Measurements from ENCODE around the gene EPHB2. TPM values are rescaled to one million over a fixed set of nuclear protein-coding genes. Genes with fewer than 3 reads are reported as not detected.

Gene EPHB2
- total and polyA plus RNA-seq, 2 of the 13 experiments (the other 11 are each of a cell fraction or from before 2014, with no cell fraction given), result 0.03 to 0.11 TPM

GRCh38 chr1:22812092-22812880 lies 101.6 kb downstream of the EPHB2 start:
- Histone ChIP-seq H3K9me3 (ENCODE audit: low read length) (no peaks in the 10 kb centered on the region), H3K27ac (ENCODE audit: extremely low read length, insufficient read depth, low read length) (no peak overlapping the region), H3K79me2 (ENCODE audit: insufficient read depth, low read length) (no peaks in the 10 kb centered on the region), H4K20me1 (ENCODE audit: insufficient read depth, low read length) (no peaks in the 10 kb centered on the region), H3K9ac (ENCODE audit: insufficient read depth, low read depth, low read length) (no peak overlapping the region), H3K36me3 (replicated peaks in 1 of 2; ENCODE audit: control insufficient read depth in 1 of 2, insufficient read depth in 2 of 2, low read length in 2 of 2) (no peaks in the 10 kb centered on the region), H3K4me1 (ENCODE audit: insufficient read depth, low read length) (no peaks in the 10 kb centered on the region), H3K27me3 (ENCODE audit: control insufficient read depth in 1 of 2, insufficient read depth in 2 of 2, low read length in 2 of 2) (peaks cover 0 to 9% of the 10 kb centered on the region in 2 experiments; a peak in 3 of 5 replicates), H3K4me2 (ENCODE audit: low read depth, low read length) (no peak overlapping the region), H2AFZ (ENCODE audit: low read length) (no peak overlapping the region), H3K4me3 (replicated peaks in 1 of 3; ENCODE audit: insufficient read depth in 1 of 3, low read depth in 2 of 3, low read length in 3 of 3) (no peak overlapping the region)
- ATAC-seq (no peak), FAIRE-seq (no peak), DNase-seq (ENCODE audit: low spot score) (no peak)
- ChIA-PET CTCF (ENCODE audit: low intra/inter-chr PET ratio, low total read pairs) (no interaction called here), POLR2A (no interaction called here)
- WGBS (ENCODE audit: low lambda C conversion rate), result 41% methylated on average over 18 of the region's 18 CpGs
- in situ Hi-C loops (cut with HindIII; ENCODE audit: extremely low pct_ligation_motif_present, low pct_unique_long_range_greater_than_20kb) (no loop called here), intact Hi-C loops (cut with micrococcal nuclease; ENCODE audit: unreplicated experiment) (no loop called here)
- TF ChIP-seq ZNF629 (CRISPR knock-in tag; conservative IDR thresholded peaks at IDR 0.05), result 0 out of 2 replicates have a peak, but pooled peaks have one; percentile 57
- TF ChIP-seq HNF4G (IDR thresholded peaks at IDR 0.05; ENCODE audit: borderline replicate concordance, low read depth, low read length), result no peak
- TF ChIP-seq HNF4G (CRISPR knock-in tag; IDR thresholded peaks at IDR 0.05; ENCODE audit: borderline replicate concordance, low read depth), result no peak
- TF ChIP-seq HIVEP1 (CRISPR knock-in tag; IDR thresholded peaks at IDR 0.05), result no peak
- no TSS peak for BruUV-seq (replicated peaks)

GRCh38 chr1:22812993-22813790 lies 102.6 kb downstream of the EPHB2 start:
- no peaks in the 10 kb centered on the region for H3K9me3 ChIP-seq (ENCODE audit: low read length)
- CTCF ChIA-PET (ENCODE audit: low intra/inter-chr PET ratio, low total read pairs), result no interaction called here
- H3K36me3 ChIP-seq (replicated peaks in 1 of 2; ENCODE audit: control insufficient read depth in 1 of 2, insufficient read depth in 2 of 2, low read length in 2 of 2), result no peaks in the 10 kb centered on the region
- no peak overlapping the region for H3K9ac ChIP-seq (ENCODE audit: insufficient read depth, low read depth, low read length)
- H4K20me1 ChIP-seq (ENCODE audit: insufficient read depth, low read length), result no peaks in the 10 kb centered on the region
- FAIRE-seq (no peak), DNase-seq (ENCODE audit: low spot score) (no peak), ATAC-seq (no peak)
- H3K4me2 ChIP-seq (ENCODE audit: low read depth, low read length), result no peak overlapping the region
- BruUV-seq (replicated peaks), result no TSS peak
- intact Hi-C loops (cut with micrococcal nuclease; ENCODE audit: unreplicated experiment) (no loop called here), in situ Hi-C loops (cut with HindIII; ENCODE audit: extremely low pct_ligation_motif_present, low pct_unique_long_range_greater_than_20kb) (no loop called here)
- POLR2A ChIA-PET, result no interaction called here
- peaks cover 0 to 7% of the 10 kb centered on the region in 2 experiments; a peak in 3 of 5 replicates for H3K27me3 ChIP-seq (ENCODE audit: control insufficient read depth in 1 of 2, insufficient read depth in 2 of 2, low read length in 2 of 2)
- H3K4me3 ChIP-seq (replicated peaks in 1 of 3; ENCODE audit: insufficient read depth in 1 of 3, low read depth in 2 of 3, low read length in 3 of 3), result no peak overlapping the region
- WGBS (ENCODE audit: low lambda C conversion rate), result 22% methylated on average over 5 of the region's 7 CpGs
- H2AFZ ChIP-seq (ENCODE audit: low read length), result no peak overlapping the region
- no peak overlapping the region for H3K27ac ChIP-seq (ENCODE audit: extremely low read length, insufficient read depth, low read length)
- 0 out of 2 replicates have a peak, but pooled peaks cover 7% of the 10 kb centered on the region for H3K4me1 ChIP-seq (ENCODE audit: insufficient read depth, low read length)
- no peaks in the 10 kb centered on the region for H3K79me2 ChIP-seq (ENCODE audit: insufficient read depth, low read length)
- TF ChIP-seq CC2D1A (CRISPR knock-in tag; IDR thresholded peaks at IDR 0.05), result no peak
- no peak for TF ChIP-seq ATF4 (CRISPR knock-in tag; IDR thresholded peaks at IDR 0.05)
- no peak for TF ChIP-seq AGO1 (IDR thresholded peaks at IDR 0.05; ENCODE audit: low read depth, low read length, poor library complexity, severe bottlenecking)
- no peak for TF ChIP-seq ZNF678 (CRISPR knock-in tag; IDR thresholded peaks at IDR 0.05)
- TF ChIP-seq ZNF296 (CRISPR knock-in tag; conservative IDR thresholded peaks at IDR 0.05), result no peak
- no peak for TF ChIP-seq IKZF4 (CRISPR knock-in tag; IDR thresholded peaks at IDR 0.05; ENCODE audit: borderline replicate concordance, low read depth, not compliant biosample characterization)
- TF ChIP-seq ZNF430 (CRISPR knock-in tag; IDR thresholded peaks at IDR 0.05), result no peak
- no peak for TF ChIP-seq EHMT2 (IDR thresholded peaks at IDR 0.05; ENCODE audit: borderline replicate concordance, low read depth, low read length)
- no peak for TF ChIP-seq ATAD3A (CRISPR knock-in tag; IDR thresholded peaks at IDR 0.05)
- no peak for TF ChIP-seq GMEB1 (CRISPR knock-in tag; IDR thresholded peaks at IDR 0.05; ENCODE audit: borderline replicate concordance)

All from HepG2 (cell line).